Ovary (tissue), 3 donors: ENCODE data around the gene SCARF2.

Experiments used
- CTCF ChIP-seq, 3 donors: fragments of 450-650 bp in 2 of 3; fragments of 200-600 bp in 1 of 3; IDR thresholded peaks; one replicate each; pipeline versions ENCODE4 v1.5.1 to v1.8.0; 2016 to 2022; ENCODE audit warnings: antibody characterized with exemption in 3 of 3, mild to moderate bottlenecking in 1 of 3
- EP300 ChIP-seq: sonication (generic); formaldehyde crosslinking; IDR thresholded peaks from one replicate; pipeline ENCODE4 v1.6.1; 2017; ENCODE audit warnings: antibody characterized with exemption
- POLR2A ChIP-seq: fragments of 450-650 bp; IDR thresholded peaks from one replicate; pipeline ENCODE4 v1.6.1; 2017; ENCODE audit warnings: antibody characterized with exemption, mild to moderate bottlenecking, moderate library complexity
- donor health status: DM: no; HTN: no; CAD: no.

GRCh38 chr22:20414059-20414440 is 23.6 kb downstream of the SCARF2 start:
- TF ChIP-seq POLR2A (no peak), CTCF (IDR thresholded peaks at IDR 0.05) (no peak), EP300 (no peak)
